Left renal pelvis (tissue), 4 donors: ENCODE measurements around the gene TMEM131. TPM values are rescaled to one million over a fixed set of nuclear protein-coding genes. Genes with fewer than 3 reads are reported as not detected.

Experiments
- DNase-seq, 4 donors: peaks; one replicate each; pipeline ENCODE4 v3.0.0-alpha.2; 2013; ENCODE audit warnings: low read depth in 4 of 4, low spot score in 3 of 4
- polyA plus RNA-seq, 4 donors: library from polyadenylated mRNA; unstranded; fragments of 120-200 nt; gene quantifications; one replicate each; pipeline ENCODE4 v1.2.1, GENCODE V29; 2013; ENCODE audit not compliant: insufficient read length in 4 of 4

Gene TMEM131
- polyA plus RNA-seq, 4 donors = 46.5 to 52.6 (median 50.4) TPM

DNA sequence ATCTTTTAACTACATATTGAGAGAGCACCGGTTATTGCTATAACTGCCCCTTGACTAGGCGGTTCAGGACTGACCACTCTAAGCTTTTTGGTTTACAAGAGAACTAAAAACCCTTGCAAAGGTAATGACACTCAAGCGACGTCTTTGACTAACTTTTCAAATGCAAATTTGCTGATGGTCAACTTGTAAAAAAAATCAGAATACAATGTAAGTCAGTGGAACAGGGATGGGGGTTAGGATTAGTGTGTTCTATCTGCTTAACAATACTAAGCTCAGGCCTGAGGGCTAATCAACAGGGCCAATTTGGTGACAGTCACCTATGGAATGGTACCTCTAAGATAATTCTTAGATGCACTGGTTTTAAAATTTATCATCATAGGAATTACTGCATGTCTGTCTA lies 225.3 kb downstream of the TMEM131 start:
- DNase-seq = no peak

DNA sequence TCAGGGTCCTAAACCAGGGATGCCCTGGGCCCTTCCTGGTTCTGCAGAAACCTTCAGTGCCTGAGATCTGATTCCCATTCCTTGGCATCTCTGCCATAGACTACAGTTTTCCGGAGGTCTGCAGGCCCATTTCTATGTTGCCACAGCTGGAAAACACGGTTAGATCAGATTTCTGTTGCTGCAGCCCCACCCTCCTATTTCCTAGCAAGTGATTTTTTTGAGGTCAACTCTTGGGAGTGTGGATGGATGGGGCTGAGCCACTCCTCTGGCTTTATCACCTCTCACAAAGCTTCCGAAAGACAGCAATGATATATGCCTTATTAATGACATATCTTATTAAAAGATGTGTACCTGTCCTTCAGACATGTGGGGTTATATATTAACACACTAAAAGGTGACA lies 226.0 kb downstream of the TMEM131 start:
- DNase-seq = no peak

DNA sequence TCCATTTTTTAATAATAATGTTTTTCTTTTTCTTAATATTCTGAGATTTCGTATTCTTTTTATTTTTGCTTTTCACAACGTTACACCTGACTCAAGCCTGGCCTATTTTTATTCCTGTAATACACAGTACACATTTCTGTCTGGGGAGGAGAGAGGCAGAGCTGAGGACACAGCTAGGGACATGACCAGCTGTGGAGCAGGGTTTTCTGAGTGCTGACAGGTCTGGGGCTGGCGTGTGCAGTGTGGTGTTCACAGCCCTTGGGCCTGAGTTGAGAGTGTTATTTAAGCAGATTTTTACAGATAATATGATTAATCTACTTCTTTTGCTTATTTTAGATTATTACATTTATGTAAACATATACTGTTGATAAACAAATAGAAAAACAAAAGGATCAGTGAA lies 226.4 kb downstream of the TMEM131 start:
- no peak for DNase-seq

DNA sequence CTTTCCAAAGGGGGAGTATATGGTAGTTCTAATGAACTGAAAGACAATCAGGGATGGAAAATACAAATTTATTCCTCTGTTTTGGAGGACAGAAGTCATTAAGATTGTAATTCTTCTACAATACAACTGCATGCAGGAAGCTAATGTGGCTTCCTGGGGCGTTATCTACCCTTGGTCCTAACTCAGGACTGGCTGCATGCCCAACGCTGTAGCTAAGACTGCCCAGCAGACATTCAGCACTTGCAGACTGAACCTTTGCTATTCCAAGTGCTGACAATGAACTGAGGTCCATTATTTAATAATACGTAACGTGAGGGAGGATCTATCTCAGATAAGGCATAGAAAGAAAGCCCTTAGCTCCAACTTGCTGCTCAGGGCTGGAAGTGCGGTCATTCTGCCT lies 229.2 kb downstream of the TMEM131 start:
- DNase-seq = no peak

DNA sequence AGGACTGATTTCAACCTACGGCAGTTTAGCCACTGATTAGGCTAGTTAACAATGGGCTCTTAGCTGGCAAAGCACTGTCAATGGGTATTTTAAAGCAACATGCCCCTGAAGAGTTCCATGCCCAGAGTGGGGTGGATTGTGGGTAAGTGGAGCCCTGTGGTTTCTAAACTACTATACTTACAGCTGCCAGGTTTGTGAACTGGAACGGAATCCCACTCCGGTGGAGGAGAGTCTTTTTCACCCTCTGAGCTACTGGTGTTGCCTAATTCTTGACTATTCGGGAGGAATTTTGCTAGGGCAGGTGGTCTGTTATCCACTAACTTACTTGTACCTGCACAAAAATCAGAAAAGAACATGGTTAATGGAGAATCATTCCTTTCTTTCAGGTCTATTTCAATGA lies 229.8 kb downstream of the TMEM131 start:
- DNase-seq = no peak

DNA sequence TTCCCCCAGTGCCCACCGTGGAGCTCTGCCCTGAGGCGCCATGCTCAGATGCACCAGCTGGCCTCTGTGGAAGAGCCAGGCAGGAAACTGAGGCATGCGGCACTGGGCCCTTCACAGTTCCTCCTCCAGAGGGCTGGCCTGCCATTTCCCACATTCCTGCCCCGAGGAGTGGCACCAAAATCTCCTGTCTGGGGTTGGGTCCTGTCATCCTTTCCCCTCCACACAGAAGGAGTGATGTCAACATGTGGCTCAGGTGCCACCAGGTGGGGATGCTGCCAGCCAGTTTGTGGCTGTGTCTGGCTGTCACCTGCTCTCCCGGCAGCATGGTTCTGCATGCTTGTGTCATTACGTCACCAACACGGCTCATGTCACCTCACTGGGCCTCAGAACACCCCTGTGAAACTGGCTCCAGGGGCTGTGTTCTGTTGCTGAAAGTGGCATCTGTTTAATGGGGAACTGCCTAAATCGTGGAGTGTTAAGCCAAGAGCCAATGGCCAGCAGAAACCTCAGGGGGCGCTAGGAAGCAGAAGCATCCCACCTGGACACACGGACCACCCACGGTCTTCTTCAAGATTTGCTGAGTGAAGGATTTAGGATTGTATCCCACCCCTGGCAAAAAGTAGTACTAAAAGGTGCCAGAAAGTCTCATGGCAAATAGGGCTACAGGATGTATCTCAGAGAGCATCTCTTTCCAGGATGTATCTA lies 231.0 kb downstream of the TMEM131 start:
- no peak for DNase-seq

DNA sequence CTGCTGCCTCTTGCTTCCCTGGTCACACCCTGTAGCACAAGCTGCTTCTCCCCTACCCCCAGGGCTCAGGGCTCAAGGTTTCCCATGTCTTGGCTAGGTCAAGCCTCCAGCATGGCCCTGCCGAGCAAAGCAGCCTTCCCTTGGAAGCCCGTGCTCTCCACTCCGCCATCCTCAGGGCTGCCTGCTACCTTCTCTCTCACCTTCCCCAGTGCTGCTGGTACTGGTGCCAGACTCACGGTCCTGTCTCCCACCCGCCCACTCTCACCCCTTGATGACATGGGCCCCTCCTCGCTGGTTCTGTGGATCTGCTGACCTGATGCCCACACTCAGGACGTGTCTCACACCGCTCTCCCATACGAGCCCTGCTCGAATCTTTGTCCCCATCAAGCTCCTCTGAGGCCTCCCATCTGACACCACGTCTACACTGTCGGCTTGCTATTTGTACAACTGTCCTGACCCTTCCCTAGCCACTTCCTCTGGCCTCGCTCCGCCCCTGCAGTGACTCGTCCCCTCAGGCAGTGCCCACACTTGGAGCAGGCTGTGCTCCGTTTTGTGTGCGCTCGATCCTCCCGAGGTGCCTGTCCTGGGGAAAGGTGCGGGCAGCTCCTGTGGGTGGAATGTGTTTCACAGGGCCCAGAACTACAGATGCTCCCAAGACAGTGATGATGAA lies 232.4 kb downstream of the TMEM131 start:
- DNase-seq = no peak

DNA sequence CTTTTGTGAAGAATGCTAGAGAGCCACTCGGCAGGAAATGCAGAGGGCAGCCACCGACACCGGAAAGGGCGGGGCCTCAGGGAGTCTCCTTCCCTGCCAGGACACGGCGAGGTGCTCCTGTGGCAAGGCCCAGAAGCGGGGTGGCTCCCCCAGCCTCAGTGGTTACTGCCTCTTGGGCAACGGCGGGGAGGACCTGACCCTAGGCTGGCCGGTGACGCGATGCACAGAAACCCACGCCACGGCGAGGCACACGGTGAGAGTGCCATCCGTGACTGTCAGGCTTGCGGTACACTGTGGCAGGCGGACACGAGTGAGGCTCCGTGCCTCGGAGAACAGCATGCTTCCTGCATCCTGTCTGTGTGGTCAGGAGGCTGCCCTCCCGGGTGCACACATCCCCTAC lies 234.6 kb downstream of the TMEM131 start:
- no peak for DNase-seq

DNA sequence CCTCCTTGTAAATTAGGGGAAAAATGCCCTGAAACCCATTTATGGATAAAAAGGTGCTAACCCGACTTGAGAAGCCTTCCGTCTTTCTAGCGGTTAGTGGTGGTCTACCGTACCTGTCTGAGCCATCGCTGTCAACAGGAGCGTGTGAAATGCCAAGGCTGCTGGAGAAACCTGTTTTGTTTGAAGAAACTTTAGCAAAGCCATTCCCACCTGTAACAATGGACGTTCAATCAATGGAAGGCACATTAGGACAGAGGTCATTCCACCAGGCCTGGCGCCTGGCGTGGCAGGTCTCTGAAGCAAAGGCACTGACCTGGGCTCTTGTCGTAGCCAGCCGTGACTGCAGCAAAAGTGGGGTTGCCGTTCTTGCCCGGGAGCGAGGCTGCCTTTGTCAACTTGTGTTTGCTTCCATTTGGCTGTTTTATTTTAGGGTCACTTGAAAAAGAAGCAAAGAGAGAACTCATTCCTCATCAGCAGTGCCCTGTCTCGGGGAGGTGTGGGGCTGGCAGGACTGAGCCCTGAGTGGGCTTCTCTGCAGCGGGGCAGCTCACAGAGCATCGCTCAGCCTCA lies 235.2 kb downstream of the TMEM131 start:
- DNase-seq = no peak

DNA sequence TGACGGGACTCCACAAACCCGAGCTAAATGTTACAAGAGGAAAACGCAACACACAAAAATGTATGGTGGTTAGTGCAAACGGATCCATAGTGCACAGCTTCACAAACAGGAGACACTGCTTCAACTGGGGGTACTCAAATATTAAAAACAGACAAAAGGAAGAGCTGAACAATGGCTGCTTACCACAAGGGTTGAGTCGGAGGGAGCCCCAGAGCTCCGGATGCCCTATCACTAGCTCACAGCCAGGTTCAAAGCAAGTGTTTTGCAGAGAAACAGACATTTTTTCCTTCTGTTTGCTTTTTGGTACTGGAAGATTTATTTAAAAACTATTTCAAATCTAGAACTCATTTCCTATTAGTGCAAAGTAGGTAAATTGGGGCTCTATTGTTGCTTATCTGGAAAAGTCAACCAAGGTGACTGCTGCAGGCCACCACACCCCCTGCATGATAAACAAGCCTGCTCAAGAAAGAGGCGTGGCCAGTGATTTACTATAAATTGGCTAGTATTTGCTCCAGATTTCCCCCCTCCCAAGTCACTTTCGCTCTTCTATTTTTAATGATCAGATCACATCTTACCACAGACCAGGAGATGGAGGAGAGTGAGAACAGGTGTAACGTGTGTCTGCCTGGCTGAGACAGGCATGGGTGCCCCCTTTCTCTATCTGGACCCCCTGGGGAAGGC lies 235.9 kb downstream of the TMEM131 start:
- DNase-seq = no peak

DNA sequence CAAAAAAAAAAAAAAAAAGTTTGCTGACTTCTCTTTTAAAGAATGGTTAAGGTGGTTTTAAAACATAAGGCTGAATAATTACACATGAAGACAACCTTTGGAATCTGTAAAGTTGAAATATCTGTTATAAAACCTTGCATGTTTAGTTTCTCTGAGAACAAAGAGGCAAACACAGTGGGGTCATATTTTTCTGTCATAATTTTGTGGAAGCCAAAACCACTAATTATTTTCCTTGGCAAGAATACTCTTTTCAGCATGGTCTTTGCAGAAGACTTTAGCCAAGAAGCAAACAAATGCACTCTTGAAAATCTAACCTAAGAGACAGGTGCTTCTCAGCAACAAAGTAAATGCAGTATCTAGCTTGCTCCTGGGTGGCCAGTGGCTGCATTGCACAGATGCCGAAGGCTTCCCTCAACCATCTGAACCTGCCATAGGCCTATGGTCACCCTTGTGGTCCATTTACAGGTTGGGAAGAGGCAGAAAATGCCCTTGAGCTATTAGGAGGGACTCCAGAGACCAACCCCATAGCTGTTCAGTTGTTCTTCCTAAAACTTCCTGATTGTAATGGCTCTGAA lies 237.5 kb downstream of the TMEM131 start:
- no peak for DNase-seq

DNA sequence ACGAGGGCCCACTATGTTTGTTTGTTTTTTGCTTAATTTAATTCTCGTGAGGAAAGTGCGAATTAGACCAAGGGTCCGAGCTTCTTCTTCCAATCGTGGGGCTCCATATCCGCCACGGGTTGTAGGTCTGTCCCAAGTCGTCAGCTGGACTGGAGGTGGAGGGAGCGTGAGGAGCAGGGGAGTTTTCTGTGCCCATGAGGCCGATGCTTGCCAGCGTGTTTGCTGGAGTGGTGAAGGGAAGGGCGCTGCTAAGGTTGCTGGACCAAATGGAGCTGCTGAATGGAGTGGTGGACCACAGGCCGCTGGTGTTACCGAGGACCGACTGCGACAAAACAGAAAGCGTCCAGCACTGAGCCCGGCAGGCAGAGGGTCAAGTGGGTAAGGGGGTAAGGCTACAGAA lies 238.7 kb downstream of the TMEM131 start:
- DNase-seq = no peak

DNA sequence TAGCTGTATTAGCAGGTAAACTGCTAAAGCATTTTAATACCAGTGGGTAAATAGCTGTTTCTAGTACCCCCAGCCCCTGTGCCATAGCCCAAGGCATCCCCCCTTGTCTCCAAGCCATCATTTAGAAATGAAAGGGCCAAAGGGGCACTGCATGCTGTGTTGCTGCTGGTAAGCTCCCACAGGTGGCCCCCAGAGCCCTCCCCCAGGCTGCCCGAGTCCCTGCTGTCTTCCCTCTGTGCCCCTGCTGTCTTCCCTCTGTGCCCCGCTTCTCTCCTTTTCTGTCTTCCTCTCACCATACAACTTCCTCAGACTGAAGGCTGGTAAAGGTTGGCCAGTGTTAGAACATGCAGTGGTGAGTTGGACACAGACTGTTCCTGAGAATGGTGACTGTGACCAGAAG lies 240.3 kb downstream of the TMEM131 start:
- no peak for DNase-seq

DNA sequence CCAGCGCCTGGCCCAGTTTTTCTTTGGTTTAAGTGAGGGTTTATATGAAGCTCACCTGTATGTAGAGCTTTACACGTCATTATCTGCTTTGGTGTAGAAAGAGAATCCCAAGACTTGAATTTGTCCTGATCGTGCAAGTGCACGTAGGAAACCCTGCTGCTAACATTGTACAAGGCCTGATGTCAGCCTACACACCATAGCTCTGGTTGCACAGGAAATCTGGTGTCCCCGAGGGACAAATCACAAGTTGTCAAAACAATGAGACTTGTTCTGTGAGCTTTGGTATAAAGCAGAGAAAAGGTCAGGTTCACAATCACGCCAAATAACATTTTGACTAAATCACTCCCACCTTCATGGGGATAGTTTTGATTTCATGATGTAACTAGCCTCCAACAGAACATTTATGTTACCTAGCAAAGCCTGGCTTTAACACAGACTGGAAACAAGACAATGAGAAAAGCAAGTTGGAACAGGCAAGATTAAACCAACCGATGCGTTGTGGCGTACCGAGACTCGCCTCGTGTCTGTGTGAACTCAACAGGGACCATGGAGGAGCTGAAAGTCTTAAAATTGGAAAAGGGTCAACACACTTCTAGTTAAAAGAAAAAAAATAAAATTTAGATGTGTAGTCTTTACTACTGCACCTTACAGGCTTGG lies 240.9 kb downstream of the TMEM131 start:
- DNase-seq = no peak

DNA sequence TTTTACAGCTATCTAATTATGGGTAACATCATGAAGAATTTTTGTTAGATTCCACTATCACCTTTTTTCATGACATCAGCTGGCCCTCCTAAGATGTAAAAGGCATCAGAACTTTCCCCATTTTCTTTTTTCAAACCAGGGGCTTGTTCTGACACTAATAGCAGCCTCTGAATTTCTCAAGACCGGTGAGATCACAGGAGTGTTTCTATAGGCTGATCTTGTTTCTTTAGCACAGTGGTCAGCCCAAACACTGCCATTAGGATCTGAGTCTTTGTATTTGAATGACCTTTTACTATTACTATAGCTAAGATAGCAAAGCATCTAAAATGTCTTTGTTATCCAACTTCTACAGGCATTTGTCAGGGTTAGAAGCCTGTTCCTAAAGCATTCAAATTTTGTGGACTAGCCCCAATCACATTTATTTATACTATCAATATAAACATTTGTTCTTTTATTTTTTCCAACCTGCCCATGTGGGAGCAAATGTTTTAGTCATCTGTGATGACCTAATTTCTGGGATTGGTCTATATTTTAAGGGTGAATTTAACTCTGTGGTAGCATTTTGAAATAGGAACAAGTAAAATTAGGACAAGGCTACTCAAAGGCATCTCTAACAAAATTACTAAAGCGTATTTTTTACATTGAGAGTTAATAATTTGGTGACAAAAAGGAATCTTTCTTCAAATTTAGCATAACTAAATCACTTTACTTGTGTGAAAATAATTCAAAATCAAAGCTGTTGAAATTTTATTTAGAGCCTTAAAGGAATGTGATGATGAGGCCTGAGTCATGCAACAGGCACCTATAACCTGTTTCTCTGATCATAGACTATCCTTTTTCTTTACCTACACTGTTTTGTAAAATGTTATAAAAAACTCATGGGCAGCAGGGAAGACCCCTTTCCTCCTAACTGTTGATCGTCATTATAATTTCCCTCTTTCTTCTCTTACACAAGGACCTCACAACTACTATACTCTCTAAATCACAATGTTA lies 243.1 kb downstream of the TMEM131 start:
- DNase-seq = no peak

DNA sequence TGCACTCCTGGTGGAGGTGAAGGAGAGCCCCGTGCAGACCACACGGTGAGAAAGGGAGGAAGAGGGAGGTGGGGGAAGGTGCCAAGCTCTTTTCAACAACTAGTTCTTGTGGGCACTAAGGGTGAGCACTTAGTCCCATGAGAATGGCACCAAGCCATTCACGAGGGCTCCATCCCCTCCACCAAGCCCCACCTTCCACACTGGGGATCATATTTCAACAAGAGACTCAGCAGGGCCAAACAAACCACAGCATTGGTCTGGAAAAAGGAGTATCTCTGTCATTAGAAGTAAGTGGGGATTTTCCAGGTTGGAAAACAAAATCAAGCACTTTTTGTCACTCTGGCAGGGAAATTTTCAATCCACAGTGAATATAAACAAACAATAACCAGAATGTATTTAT lies 244.0 kb downstream of the TMEM131 start:
- no peak for DNase-seq

DNA sequence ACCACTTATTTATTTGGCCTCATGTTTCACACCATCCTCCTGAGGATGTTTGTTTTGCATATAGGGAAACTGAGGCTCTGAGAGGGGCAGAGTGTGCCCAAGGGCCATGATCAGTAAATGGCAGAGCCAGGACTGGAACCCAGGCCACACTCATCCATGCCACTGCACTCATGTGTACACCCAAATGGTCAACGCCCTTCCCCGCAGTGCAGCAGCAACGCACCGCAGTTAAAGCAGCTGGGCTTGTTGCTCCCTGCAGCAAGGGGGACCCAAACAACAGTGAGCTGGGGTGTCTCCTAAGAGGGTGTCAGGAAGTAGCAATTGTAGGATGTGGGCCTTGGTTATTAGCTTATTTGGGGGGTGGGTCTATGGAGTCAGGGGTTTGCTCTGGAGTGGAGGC lies 245.7 kb downstream of the TMEM131 start:
- no peak for DNase-seq

DNA sequence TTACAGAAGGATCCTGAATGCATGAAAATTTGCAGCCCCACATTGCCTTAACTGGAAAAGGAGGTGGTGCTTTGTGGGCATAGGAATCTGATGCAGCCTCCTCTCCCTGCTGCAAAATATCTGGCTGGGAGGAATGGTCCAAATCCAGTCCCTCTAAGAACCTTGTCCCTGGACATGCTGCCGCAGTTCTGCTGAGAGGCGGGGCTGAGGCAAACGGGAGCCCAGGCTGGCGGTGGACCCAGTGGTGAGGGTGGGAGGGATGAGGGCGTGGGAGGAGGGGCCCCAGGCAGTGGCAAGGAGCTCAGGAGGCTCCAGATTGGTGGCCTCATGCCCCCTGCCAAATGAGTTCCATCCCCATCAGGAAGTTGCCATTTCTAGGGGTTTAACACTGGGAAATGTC lies 246.2 kb downstream of the TMEM131 start:
- DNase-seq = no peak

DNA sequence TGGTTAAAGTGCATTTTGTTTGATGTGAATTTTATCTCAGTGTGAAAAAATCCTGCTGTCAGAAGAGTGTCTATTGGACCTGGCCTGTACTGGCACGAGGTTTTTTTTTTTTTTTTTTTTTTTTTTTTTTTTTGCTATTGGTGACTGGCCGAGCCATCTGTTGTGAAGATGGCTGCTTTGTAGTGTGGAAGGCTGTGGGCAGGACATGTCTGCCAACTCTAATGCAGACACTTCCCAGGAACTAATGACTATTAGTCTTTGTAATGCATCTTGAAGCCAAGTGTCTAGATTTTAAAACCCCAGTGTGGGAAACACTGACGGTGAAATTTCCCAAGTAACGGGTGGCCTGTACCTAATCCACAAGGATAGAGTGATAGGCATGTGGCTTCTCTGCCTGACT lies 248.0 kb downstream of the TMEM131 start:
- no peak for DNase-seq

DNA sequence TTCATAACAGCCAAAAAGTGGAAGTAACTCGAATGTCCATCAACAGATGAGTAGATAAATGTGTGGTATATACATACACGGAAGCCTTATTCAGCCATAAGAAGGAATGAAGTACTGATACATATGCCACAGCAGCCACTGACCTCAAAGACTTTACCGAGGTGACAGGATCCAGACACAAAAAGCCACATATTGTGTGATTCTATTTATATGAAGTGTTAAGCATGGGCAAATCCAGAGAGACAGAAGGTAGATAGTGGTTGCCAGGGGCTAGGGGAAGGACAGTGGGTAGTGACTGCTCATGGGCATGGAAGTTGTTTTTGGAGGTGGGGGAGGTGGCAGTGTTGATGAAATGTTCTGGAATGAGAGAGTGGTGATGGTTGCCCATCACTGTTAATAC lies 248.5 kb downstream of the TMEM131 start:
- DNase-seq = no peak
